Lower leg skin (tissue), 3 donors: ENCODE results near the gene SMU1.

Source experiments
- CTCF ChIP-seq, 3 donors: fragments of 450-650 bp; IDR thresholded peaks; one replicate each; pipeline ENCODE4 v1.5.1; 2016; ENCODE audit warnings: antibody characterized with exemption in 3 of 3, mild to moderate bottlenecking in 3 of 3, moderate library complexity in 2 of 3
- POLR2A ChIP-seq, 2 donors: fragments of 450-650 bp; IDR thresholded peaks; one replicate each; pipeline ENCODE4 v1.6.1; 2016 to 2017; ENCODE audit warnings: antibody characterized with exemption in 2 of 2, mild to moderate bottlenecking in 1 of 2, moderate library complexity in 1 of 2

DNA sequence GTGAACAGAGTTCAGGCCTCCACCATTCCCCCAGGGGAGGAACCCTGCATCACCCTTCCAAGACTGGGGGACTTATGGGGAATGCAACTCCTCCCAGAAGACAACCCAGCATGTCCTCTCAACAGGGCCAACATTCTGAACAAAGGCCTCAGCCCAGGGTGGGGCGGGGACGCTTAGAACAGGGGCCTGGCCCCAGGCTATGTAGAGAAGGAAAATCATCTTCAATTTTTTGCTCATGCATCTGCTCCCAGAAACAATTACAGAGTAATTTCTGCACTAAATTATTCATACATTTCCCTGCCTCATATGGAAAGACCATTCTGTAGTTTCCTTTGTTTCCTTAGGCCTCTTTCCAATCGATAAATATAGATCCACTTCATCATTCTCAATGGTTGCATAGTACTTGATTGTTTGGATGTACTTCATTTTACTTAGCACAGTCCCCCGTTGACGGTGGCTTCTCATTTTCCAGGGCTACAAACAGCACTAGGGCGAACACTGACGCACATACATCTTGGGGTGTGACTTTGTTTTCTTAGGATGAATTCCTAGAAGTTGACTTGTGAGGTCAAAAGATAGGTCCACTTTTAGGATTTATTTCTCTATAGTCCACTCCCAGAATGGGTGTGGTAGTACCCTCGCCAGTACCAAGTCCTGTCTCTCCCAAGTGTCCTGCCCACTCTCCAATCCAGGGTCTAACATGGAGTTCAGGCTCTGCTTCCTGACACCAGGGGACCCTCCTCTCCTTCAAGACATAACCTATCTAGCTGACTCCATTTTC, 27.2 kb upstream of the SMU1 start:
- TF ChIP-seq CTCF (IDR thresholded peaks at IDR 0.05) (no peak), POLR2A (IDR thresholded peaks at IDR 0.05) (no peak)
